Endodermal cell (in vitro differentiated cells): ENCODE data around the gene IQCN. TPM values are rescaled to one million over a fixed set of nuclear protein-coding genes. Genes with fewer than 3 reads are reported as not detected.

Experiments used
- DNase-seq: peaks from one replicate; pipeline ENCODE4 v3.0.0-alpha.2; 2017
- H3K27ac ChIP-seq: 2 replicates; pipeline ENCODE4 v1.5.1; 2013; ENCODE audit warnings: mild to moderate bottlenecking, low read depth, low read length, moderate library complexity
- H3K27me3 ChIP-seq: 2 replicates; pipeline ENCODE4 v1.6.1; 2013; ENCODE audit warnings: mild to moderate bottlenecking, low read length, moderate library complexity; ENCODE audit not compliant: insufficient read depth, control insufficient read depth, poor library complexity, severe bottlenecking
- H3K36me3 ChIP-seq: 2 replicates; pipeline ENCODE4 v1.7.0; 2013; ENCODE audit warnings: mild to moderate bottlenecking, low read length, moderate library complexity; ENCODE audit not compliant: control insufficient read depth, insufficient read depth
- H3K4me1 ChIP-seq: one replicate; pipeline ENCODE4 v1.7.0; 2013; ENCODE audit warnings: low read length; ENCODE audit not compliant: control insufficient read depth, insufficient read depth
- H3K4me3 ChIP-seq: 2 replicates; pipeline ENCODE4 v1.5.1; 2013; ENCODE audit warnings: mild to moderate bottlenecking, low read length, moderate library complexity
- H3K9ac ChIP-seq: 2 replicates; pipeline ENCODE4 v1.6.1; 2013; ENCODE audit warnings: mild to moderate bottlenecking, low read length, moderate library complexity; ENCODE audit not compliant: poor library complexity, severe bottlenecking; ENCODE audit errors: extremely low read depth
- H3K9me3 ChIP-seq: 2 replicates; pipeline ENCODE4 v1.6.1; 2013; ENCODE audit warnings: mild to moderate bottlenecking, low read length, moderate library complexity; ENCODE audit not compliant: control insufficient read depth
- H3K27ac Mint-ChIP-seq: 2 replicates; pipeline ENCODE4 v1.8.0; 2020; ENCODE audit warnings: mixed read lengths
- H3K27me3 Mint-ChIP-seq: 2 replicates; pipeline ENCODE4 v1.8.0; 2021; ENCODE audit warnings: mild to moderate bottlenecking, mixed read lengths; ENCODE audit not compliant: insufficient read depth
- H3K36me3 Mint-ChIP-seq: 2 replicates; pipeline ENCODE4 v1.8.0; 2020; ENCODE audit warnings: low read depth, mixed read lengths
- H3K4me1 Mint-ChIP-seq: 2 replicates; pipeline ENCODE4 v1.8.0; 2020; ENCODE audit warnings: mixed read lengths
- H3K4me3 Mint-ChIP-seq: 2 replicates; pipeline ENCODE4 v1.8.0; 2020; ENCODE audit warnings: mild to moderate bottlenecking, moderate library complexity, mixed read lengths
- H3K9me3 Mint-ChIP-seq: 2 replicates; pipeline ENCODE4 v1.8.0; 2020; ENCODE audit warnings: mild to moderate bottlenecking, mixed read lengths
- CTCF ChIP-seq: fragments of 200-600 bp; sonication (generic); conservative IDR thresholded peaks from 2 replicates; pipeline ENCODE4 v1.5.0; 2021; ENCODE audit warnings: antibody characterized with exemption, mild to moderate bottlenecking
- WGBS, 2 experiments: methylation state at CpG; one replicate each; pipeline versions ENCODE4 v1.1.5 to v1.1.7; 2013; ENCODE audit warnings: missing lambda C conversion rate in 2 of 2, mixed read lengths in 1 of 2; ENCODE audit not compliant: insufficient coverage in 1 of 2, insufficient read length in 1 of 2; 5-methylcytosine and 5-hydroxymethylcytosine counted together
- total RNA-seq, 2 donors: library from RNA; stranded (reverse); fragmentation: NEBNext Ultra II Directional in 1 of 2; extraction: Animal tissue kit (Norgen Biotek cat#: 25700) in 1 of 2; gene quantifications; 2 replicates in 1 of 2; 3 replicates in 1 of 2; pipeline ENCODE4 v1.2.1, GENCODE V29; 2021

Gene IQCN
- total RNA-seq, 2 donors from 2014 or later: 2.4 to 3.3 TPM

DNA sequence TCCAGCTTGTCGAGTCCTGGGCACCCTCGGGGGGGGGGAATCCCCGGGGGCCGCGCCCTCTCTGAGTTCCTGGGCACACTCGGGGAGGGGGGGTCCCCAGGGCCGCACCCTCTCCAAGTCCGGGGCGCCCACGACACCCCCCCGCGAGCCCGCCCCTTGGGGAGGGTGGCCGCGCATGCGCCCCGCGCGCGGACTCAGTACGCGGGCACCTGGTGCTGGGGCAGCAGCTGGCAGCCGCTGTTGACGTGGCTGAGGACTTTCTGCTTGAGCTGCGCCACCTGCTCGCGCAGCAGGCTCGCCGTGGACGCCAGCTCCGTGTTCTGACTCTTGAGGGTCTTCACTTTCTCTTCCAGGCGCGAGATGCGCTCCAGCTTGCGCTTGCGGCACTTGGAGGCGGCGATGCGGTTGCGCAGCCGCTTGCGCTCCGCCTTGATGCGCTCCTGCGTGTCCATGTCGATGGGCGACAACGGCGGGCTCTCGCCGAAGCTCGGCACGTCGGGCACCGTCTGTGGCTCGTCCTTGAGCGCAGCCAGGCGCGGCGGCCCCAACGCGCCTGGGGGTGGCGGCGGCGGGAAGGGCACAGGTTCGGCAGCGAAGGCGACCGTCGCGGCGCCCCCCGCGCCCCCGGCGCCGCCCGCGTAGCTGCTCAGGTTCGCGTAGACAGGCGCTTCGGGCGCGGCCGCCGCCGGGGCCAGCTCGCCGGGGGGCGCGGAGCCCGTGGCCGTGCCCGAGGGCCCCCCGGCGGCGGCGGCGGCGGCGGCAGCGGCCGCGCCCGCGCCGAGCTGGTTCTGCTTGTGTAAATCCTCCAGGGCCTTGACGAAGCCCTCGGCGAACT lies 6.2 kb upstream of the IQCN start:
- Mint-ChIP-seq H3K27ac (peak overlapping the region; percentile 99), H3K36me3 (peaks cover 19% of the 10 kb centered on the region), H3K9me3 (no peaks in the 10 kb centered on the region), H3K27me3 (no peaks in the 10 kb centered on the region), H3K4me3 (peak overlapping the region; percentile 97), H3K4me1 (peaks cover 18% of the 10 kb centered on the region)
- 0% methylated on average over 70 to 111 of the region's 111 CpGs for whole genome bisulfite sequencing, 2 experiments
- Histone ChIP-seq H3K9ac (peak overlapping the region; percentile 100), H3K4me1 (no peaks in the 10 kb centered on the region), H3K36me3 (peaks cover 24% of the 10 kb centered on the region), H3K9me3 (no peaks in the 10 kb centered on the region), H3K27ac (peak overlapping the region; percentile 97), H3K27me3 (no peaks in the 10 kb centered on the region), H3K4me3 (peak overlapping the region; percentile 89)
- no peak for TF ChIP-seq CTCF
- DNase-seq: peak; percentile 77

DNA sequence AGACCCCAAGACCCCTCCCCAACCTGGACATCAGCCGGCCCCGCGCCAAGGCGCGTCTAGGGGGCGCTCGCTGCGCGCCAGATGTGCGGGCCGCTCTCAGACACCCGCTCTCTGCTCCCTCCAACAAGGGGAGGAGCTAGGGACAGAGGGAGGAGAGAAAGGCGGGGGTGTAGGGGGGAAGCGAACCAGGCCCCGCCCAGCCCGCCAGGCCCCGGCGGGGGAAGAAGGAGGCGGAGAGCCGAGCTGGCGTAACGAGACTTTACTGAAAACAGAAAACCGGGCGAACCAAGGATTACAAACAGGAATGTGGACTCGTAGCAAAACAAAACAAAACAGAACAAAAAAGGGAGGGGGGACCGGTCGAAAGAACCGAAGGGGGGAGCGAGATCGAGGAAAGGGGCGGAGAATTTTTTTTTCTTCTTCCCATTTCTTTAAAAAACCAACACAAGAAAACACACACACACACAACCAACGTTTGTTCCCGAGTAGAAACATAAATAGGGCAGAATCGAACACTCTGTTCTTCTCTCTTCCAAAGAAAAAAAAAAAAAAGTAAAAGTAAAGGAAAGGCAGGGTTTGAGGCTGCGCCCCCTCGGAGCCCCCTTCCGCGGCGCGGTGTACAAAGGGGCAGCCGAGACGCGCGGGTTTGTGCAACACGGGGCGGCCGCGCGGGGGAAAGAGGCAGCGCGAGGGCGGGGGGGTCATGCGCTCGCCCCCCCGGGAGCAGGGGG lies 5.4 kb upstream of the IQCN start:
- H3K4me3 ChIP-seq: peak overlapping the region; percentile 89
- TF ChIP-seq CTCF: peak; percentile 99
- Mint-ChIP-seq H3K27me3 (no peaks in the 10 kb centered on the region), H3K4me3 (peak overlapping the region; percentile 97), H3K36me3 (peaks cover 24% of the 10 kb centered on the region), H3K9me3 (no peaks in the 10 kb centered on the region), H3K4me1 (peaks cover 18% of the 10 kb centered on the region), H3K27ac (peak overlapping the region; percentile 99)
- H3K4me1 ChIP-seq: no peaks in the 10 kb centered on the region
- H3K9ac ChIP-seq: peak overlapping the region; percentile 100
- H3K36me3 ChIP-seq: peaks cover 27% of the 10 kb centered on the region
- H3K9me3 ChIP-seq: no peaks in the 10 kb centered on the region
- peak; percentile 97 for DNase-seq
- WGBS, 2 experiments: 0% methylated on average over 10 to 47 of the region's 55 CpGs
- H3K27me3 ChIP-seq: no peaks in the 10 kb centered on the region
- H3K27ac ChIP-seq: peak overlapping the region; percentile 97

DNA sequence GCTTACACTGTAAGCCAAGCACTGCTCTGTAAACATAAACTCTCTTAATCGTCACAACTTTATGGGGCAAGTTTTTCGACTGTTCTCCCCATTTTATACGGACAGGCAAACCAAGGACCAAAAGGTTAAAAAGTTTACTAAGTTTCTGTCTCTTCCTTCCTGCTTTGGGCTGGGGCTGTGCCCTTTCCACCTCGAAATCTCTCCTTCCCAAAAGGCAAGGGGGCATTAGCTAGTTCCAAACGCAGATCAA lies 4.9 kb upstream of the IQCN start:
- H3K27ac Mint-ChIP-seq: peak overlapping the region; percentile 99
- peak overlapping the region; percentile 89 for H3K4me3 ChIP-seq
- no peaks in the 10 kb centered on the region for H3K27me3 ChIP-seq
- no peaks in the 10 kb centered on the region for H3K9me3 ChIP-seq
- peak overlapping the region; percentile 100 for H3K9ac ChIP-seq
- peak overlapping the region; percentile 97 for H3K4me3 Mint-ChIP-seq
- peaks cover 27% of the 10 kb centered on the region for H3K36me3 ChIP-seq
- H3K27ac ChIP-seq: peak overlapping the region; percentile 15
- peaks cover 18% of the 10 kb centered on the region for H3K4me1 Mint-ChIP-seq
- DNase-seq: no peak
- TF ChIP-seq CTCF: no peak
- 24 to 44% methylated on average over 3 to 5 of the region's 5 CpGs for WGBS, 2 experiments
- no peaks in the 10 kb centered on the region for H3K9me3 Mint-ChIP-seq
- H3K27me3 Mint-ChIP-seq: no peaks in the 10 kb centered on the region
- H3K4me1 ChIP-seq: no peaks in the 10 kb centered on the region
- peaks cover 29% of the 10 kb centered on the region for H3K36me3 Mint-ChIP-seq
